ENCODE results near the gene PPM1A.

- TF ChIP-seq CTCF (IDR thresholded peaks at IDR 0.05) = no peak
- TF ChIP-seq ZFX (IDR thresholded peaks at IDR 0.05; ENCODE audit: borderline replicate concordance) = no peak
Observed at GRCh38 chr14:60220917-60221316, 28.1 kb upstream of the PPM1A start.

Data from 22Rv1 (cell line).